Spleen (tissue), 11 donors: ENCODE results near the gene TAF3. TPM values are rescaled to one million over a fixed set of nuclear protein-coding genes. Genes with fewer than 3 reads are reported as not detected.
"Not testable (repeated sequence)": the region's sequence is repeated elsewhere in the genome, so short reads cannot be mapped to it uniquely, and the experiment has no call there.

ENCODE experiments used
- DNase-seq: peaks from one replicate; pipeline ENCODE4 v3.0.0-alpha.2; 2020
- H3K27ac ChIP-seq, 8 donors: fragments of 200-600 bp; sonication (generic) in 7 of 8; 1 replicate in 4 of 8; 2 replicates in 4 of 8; pipeline versions ENCODE4 v1.5.0 to v1.8.0; 2016 to 2021; ENCODE audit warnings: inconsistent platforms in 4 of 8, mild to moderate bottlenecking in 4 of 8, moderate library complexity in 1 of 8
- H3K27me3 ChIP-seq, 7 donors: fragments of 200-600 bp; sonication (generic) in 6 of 7; replicated peaks in 1 of 7; 1 replicate in 4 of 7; 2 replicates in 3 of 7; pipeline versions ENCODE4 v1.5.0 to v1.8.0; 2016 to 2021; ENCODE audit warnings: inconsistent platforms in 3 of 7, mild to moderate bottlenecking in 1 of 7
- H3K36me3 ChIP-seq, 6 donors: fragments of 200-600 bp; sonication (generic) in 5 of 6; 1 replicate in 4 of 6; 2 replicates in 2 of 6; pipeline versions ENCODE4 v1.5.0 to v1.8.0; 2016 to 2021; ENCODE audit warnings: inconsistent platforms in 2 of 6
- H3K4me1 ChIP-seq, 6 donors: fragments of 200-600 bp; sonication (generic) in 5 of 6; 1 replicate in 3 of 6; 2 replicates in 3 of 6; pipeline versions ENCODE4 v1.5.0 to v1.8.0; 2016 to 2021; ENCODE audit warnings: inconsistent platforms in 3 of 6
- H3K4me3 ChIP-seq, 8 donors: fragments of 200-600 bp; sonication (generic) in 7 of 8; 1 replicate in 4 of 8; 2 replicates in 4 of 8; pipeline versions ENCODE4 v1.5.0 to v1.8.0; 2016 to 2021; ENCODE audit warnings: inconsistent platforms in 4 of 8, mild to moderate bottlenecking in 4 of 8, moderate library complexity in 2 of 8
- H3K9me3 ChIP-seq, 8 donors: fragments of 200-600 bp; sonication (generic) in 7 of 8; 1 replicate in 4 of 8; 2 replicates in 4 of 8; pipeline versions ENCODE4 v1.5.0 to v1.8.0; 2016 to 2021; ENCODE audit warnings: inconsistent platforms in 4 of 8
- CTCF ChIP-seq, 11 experiments: fragments of 200-600 bp in 7 of 11; fragments of 450-650 bp in 4 of 11; sonication (generic) in 4 of 11; IDR thresholded peaks in 8 of 11; conservative IDR thresholded peaks in 3 of 11; 1 replicate in 7 of 11; 2 replicates in 4 of 11; pipeline versions ENCODE4 v1.4.0 to v1.8.0; 2016 to 2021; ENCODE audit warnings: antibody characterized with exemption in 11 of 11, inconsistent platforms in 4 of 11, mild to moderate bottlenecking in 1 of 11
- POLR2A ChIP-seq, 3 donors: fragments of 450-650 bp; IDR thresholded peaks; one replicate each; pipeline ENCODE4 v1.5.1; 2017; ENCODE audit warnings: antibody characterized with exemption in 3 of 3, mild to moderate bottlenecking in 1 of 3
- POLR2AphosphoS5 ChIP-seq, 3 donors: sonication (generic); formaldehyde crosslinking; IDR thresholded peaks; one replicate each; pipeline ENCODE4 v1.5.1; 2017; ENCODE audit warnings: antibody characterized with exemption in 3 of 3
- WGBS, 5 donors: extraction: QIAGEN DNeasy Blood & Tissue Kit in 3 of 5; methylation state at CpG; one replicate each; pipeline versions ENCODE4 v1.1.5 to v1.1.7; 2013 to 2018; 5-methylcytosine and 5-hydroxymethylcytosine counted together
- intact Hi-C: fragments of 100-400 bp; cut with DNase I; formaldehyde crosslinking; loops from one replicate; pipeline ENCODE4 v1.15.0; 2023; ENCODE audit warnings: low total_unique reads
- polyA plus RNA-seq, 3 donors: library from polyadenylated mRNA; stranded (reverse); fragments of 200-250 nt; gene quantifications; one replicate each; pipeline ENCODE4 v1.2.1, GENCODE V29; 2013
- total RNA-seq, 7 donors: library from RNA; depleted of rRNA in 3 of 7; stranded (reverse); fragments of >200 nt in 3 of 7; fragmentation: NEBNext Ultra II Directional in 4 of 7; extraction: Animal tissue kit (Norgen Biotek cat#: 25700) in 4 of 7; gene quantifications; one replicate each; pipeline versions ENCODE4 v1.1.0 to v1.2.1, GENCODE V29; 2016 to 2021
- donor health status: healthy with polysubstance abuse.
- donor health status: DM: no; HTN: no; CAD: no; lungs with moderate emphysema.
- donor health status: DM: no; HTN: no; CAD: no.
- donor health status: Bipolar disorder and iron deficiency.
- donor health status: healthy.
- donor health status: DM: no; HTN: no; CAD: no.
- donor health status: DM: yes; HTN: yes; CAD: no.

TAF3 gene
- total and polyA plus RNA-seq, 10 donors: 2.7 to 13.0 (median 9.8) TPM

GRCh38 chr10:7804741-7805140, 13.6 kb upstream of the TAF3 start:
- DNase-seq: no peak
- Histone ChIP-seq H3K36me3 (peaks cover 13 to 98% (median 85%) of the 10 kb centered on the region in 6 donors), H3K9me3 (no peaks in the 10 kb centered on the region), H3K27me3 (no peaks in the 10 kb centered on the region), H3K27ac (no peak overlapping the region), H3K4me3 (no peak overlapping the region), H3K4me1 (peaks cover 0 to 6% (median 0%) of the 10 kb centered on the region in 6 donors)
- WGBS, 5 donors: 49 to 77% (median 50%) methylated on average over 2 of the region's 2 CpGs
- intact Hi-C loops: no loop called here
- TF ChIP-seq POLR2AphosphoS5 (IDR thresholded peaks at IDR 0.05): no peak
- no peak for TF ChIP-seq CTCF (IDR thresholded peaks at IDR 0.05 in 8 of 11, conservative IDR thresholded peaks at IDR 0.05 in 3 of 11)
- no peak for TF ChIP-seq POLR2A (IDR thresholded peaks at IDR 0.05)

GRCh38 chr10:7808686-7809267, 9.5 kb upstream of the TAF3 start:
- DNase-seq: no peak
- Histone ChIP-seq H3K9me3 (no peaks in the 10 kb centered on the region), H3K36me3 (peaks cover 3 to 57% (median 45%) of the 10 kb centered on the region in 6 donors), H3K27me3 (no peaks in the 10 kb centered on the region), H3K27ac (no peak overlapping the region), H3K4me1 (peaks cover 0 to 6% (median 0%) of the 10 kb centered on the region in 6 donors), H3K4me3 (no peak overlapping the region)
- TF ChIP-seq POLR2AphosphoS5 (IDR thresholded peaks at IDR 0.05): no peak
- no peak for TF ChIP-seq CTCF (IDR thresholded peaks at IDR 0.05 in 8 of 11, conservative IDR thresholded peaks at IDR 0.05 in 3 of 11)
- no peak for TF ChIP-seq POLR2A (IDR thresholded peaks at IDR 0.05)
- intact Hi-C loops: no loop called here
- 59 to 81% (median 80%) methylated on average over 4 of the region's 4 CpGs for WGBS, 5 donors

- Histone ChIP-seq H3K27me3 (no peaks in the 10 kb centered on the region), H3K36me3 (peaks cover 0 to 41% (median 28%) of the 10 kb centered on the region in 6 donors), H3K4me1 (no peaks in the 10 kb centered on the region), H3K27ac (no peak overlapping the region), H3K9me3 (no peaks in the 10 kb centered on the region), H3K4me3 (no peak overlapping the region)
- DNase-seq: no peak
- 85 to 88% (median 87%) methylated on average over 7 of the region's 7 CpGs for WGBS, 5 donors
- intact Hi-C loops: no loop called here
- TF ChIP-seq POLR2AphosphoS5 (IDR thresholded peaks at IDR 0.05) (no peak), CTCF (IDR thresholded peaks at IDR 0.05 in 8 of 11, conservative IDR thresholded peaks at IDR 0.05 in 3 of 11) (no peak), POLR2A (IDR thresholded peaks at IDR 0.05) (no peak)
Observed at GRCh38 chr10:7810443-7810842, 7.9 kb upstream of the TAF3 start.

- WGBS, 5 donors: 89 to 95% (median 92%) methylated on average over 5 of the region's 5 CpGs
- Histone ChIP-seq H3K27ac (no peak overlapping the region), H3K36me3 (peaks cover 0 to 35% (median 25%) of the 10 kb centered on the region in 6 donors), H3K9me3 (no peaks in the 10 kb centered on the region), H3K27me3 (no peaks in the 10 kb centered on the region), H3K4me1 (no peaks in the 10 kb centered on the region), H3K4me3 (no peak overlapping the region)
- intact Hi-C loops: no loop called here
- no peak for DNase-seq
- TF ChIP-seq CTCF (IDR thresholded peaks at IDR 0.05 in 8 of 11, conservative IDR thresholded peaks at IDR 0.05 in 3 of 11): no peak
- no peak for TF ChIP-seq POLR2A (IDR thresholded peaks at IDR 0.05)
- TF ChIP-seq POLR2AphosphoS5 (IDR thresholded peaks at IDR 0.05): no peak
Observed at GRCh38 chr10:7811000-7811399, 7.3 kb upstream of the TAF3 start.

- H3K4me3 ChIP-seq, H3K27me3 ChIP-seq, H3K9me3 ChIP-seq, DNase-seq, intact Hi-C loops, H3K27ac ChIP-seq, H3K4me1 ChIP-seq: not testable (repeated sequence)
- peaks cover 0 to 28% (median 20%) of the 10 kb centered on the region in 6 donors for H3K36me3 ChIP-seq
- WGBS, 5 donors: 76 to 85% (median 79%) methylated on average over 7 of the region's 7 CpGs
Observed at GRCh38 chr10:7811743-7812142, 6.6 kb upstream of the TAF3 start.
